ENCODE measurements around the gene NEBL.
"Not testable (repeated sequence)": the region's sequence is repeated elsewhere in the genome, so short reads cannot be mapped to it uniquely, and the experiment has no call there.

DNA sequence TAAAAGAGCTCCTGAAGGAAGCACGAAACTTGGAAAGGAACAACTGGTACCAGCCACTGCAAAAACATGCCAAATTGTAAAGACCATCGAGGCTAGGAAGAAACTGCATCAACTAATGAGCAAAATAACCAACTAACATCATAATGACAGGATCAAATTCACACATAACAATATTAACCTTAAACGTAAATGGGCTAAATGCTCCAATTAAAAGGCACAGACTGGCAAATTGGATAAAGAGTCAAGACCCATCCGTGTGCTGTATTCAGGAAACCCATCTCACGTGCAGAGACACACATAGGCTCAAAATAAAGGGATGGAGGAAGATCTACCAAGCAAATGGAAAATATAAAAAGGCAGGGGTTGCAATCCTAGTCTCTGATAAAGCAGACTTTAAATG lies 42.3 kb upstream of the NEBL start:
- TF ChIP-seq, protein P1, sequence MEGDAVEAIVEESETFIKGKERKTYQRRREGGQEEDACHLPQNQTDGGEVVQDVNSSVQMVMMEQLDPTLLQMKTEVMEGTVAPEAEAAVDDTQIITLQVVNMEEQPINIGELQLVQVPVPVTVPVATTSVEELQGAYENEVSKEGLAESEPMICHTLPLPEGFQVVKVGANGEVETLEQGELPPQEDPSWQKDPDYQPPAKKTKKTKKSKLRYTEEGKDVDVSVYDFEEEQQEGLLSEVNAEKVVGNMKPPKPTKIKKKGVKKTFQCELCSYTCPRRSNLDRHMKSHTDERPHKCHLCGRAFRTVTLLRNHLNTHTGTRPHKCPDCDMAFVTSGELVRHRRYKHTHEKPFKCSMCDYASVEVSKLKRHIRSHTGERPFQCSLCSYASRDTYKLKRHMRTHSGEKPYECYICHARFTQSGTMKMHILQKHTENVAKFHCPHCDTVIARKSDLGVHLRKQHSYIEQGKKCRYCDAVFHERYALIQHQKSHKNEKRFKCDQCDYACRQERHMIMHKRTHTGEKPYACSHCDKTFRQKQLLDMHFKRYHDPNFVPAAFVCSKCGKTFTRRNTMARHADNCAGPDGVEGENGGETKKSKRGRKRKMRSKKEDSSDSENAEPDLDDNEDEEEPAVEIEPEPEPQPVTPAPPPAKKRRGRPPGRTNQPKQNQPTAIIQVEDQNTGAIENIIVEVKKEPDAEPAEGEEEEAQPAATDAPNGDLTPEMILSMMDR (IDR thresholded peaks at IDR 0.05) = not testable (repeated sequence)
- not testable (repeated sequence) for TF ChIP-seq POLR2A (IDR thresholded peaks at IDR 0.05)

All from right lobe of liver (tissue), 4 donors.